Neural progenitor cell (in vitro differentiated cells): ENCODE data around the gene URAD. TPM values are rescaled to one million over a fixed set of nuclear protein-coding genes. Genes with fewer than 3 reads are reported as not detected.

Experiments used
- DNase-seq: peaks from one replicate; pipeline ENCODE4 v3.0.0-alpha.2; 2016; ENCODE audit warnings: low spot score
- H2AFZ ChIP-seq: fragments of 200-600 bp; sonication (generic); replicated peaks from 2 replicates; pipeline ENCODE4 v1.6.1; 2016; ENCODE audit warnings: antibody characterized with exemption
- H3F3A ChIP-seq: fragments of 200-600 bp; sonication (generic); 2 replicates; pipeline ENCODE4 v1.6.1; 2016; ENCODE audit warnings: antibody characterized with exemption, low read depth
- H3K27ac ChIP-seq: fragments of 200-600 bp; sonication (generic); 2 replicates; pipeline ENCODE4 v1.5.1; 2016; ENCODE audit warnings: mild to moderate bottlenecking
- H3K27me3 ChIP-seq: fragments of 200-600 bp; sonication (generic); 2 replicates; pipeline ENCODE4 v1.6.1; 2016; ENCODE audit warnings: mild to moderate bottlenecking, moderate library complexity
- H3K36me3 ChIP-seq: fragments of 200-600 bp; sonication (generic); 2 replicates; pipeline ENCODE4 v1.5.1; 2016
- H3K4me1 ChIP-seq: fragments of 200-600 bp; sonication (generic); 2 replicates; pipeline ENCODE4 v1.6.1; 2016; ENCODE audit warnings: mixed run types
- H3K4me2 ChIP-seq: fragments of 200-600 bp; sonication (generic); 2 replicates; pipeline ENCODE4 v1.6.1; 2016
- H3K4me3 ChIP-seq: fragments of 200-600 bp; sonication (generic); 2 replicates; pipeline ENCODE4 v1.5.1; 2016
- H3K79me2 ChIP-seq: fragments of 200-600 bp; sonication (generic); 2 replicates; pipeline ENCODE4 v1.6.1; 2016; ENCODE audit warnings: low read depth
- H3K9ac ChIP-seq: fragments of 200-600 bp; sonication (generic); 2 replicates; pipeline ENCODE4 v1.6.1; 2016
- H3K9me3 ChIP-seq: fragments of 200-600 bp; sonication (generic); 2 replicates; pipeline ENCODE4 v1.5.1; 2016; ENCODE audit warnings: low read depth
- H4K20me1 ChIP-seq: fragments of 200-600 bp; sonication (generic); 2 replicates; pipeline ENCODE4 v1.6.1; 2016; ENCODE audit warnings: low read depth
- H3K27ac Mint-ChIP-seq: 3 replicates; pipeline ENCODE4 v1.8.0; 2021; ENCODE audit warnings: mixed read lengths
- H3K27me3 Mint-ChIP-seq: 2 replicates; pipeline ENCODE4 v1.8.0; 2022; ENCODE audit warnings: low read depth, mild to moderate bottlenecking, inconsistent platforms, moderate library complexity, mixed read lengths; ENCODE audit not compliant: insufficient read depth
- H3K36me3 Mint-ChIP-seq: 3 replicates; pipeline ENCODE4 v1.8.0; 2021; ENCODE audit warnings: mixed read lengths
- H3K4me1 Mint-ChIP-seq: 3 replicates; pipeline ENCODE4 v1.8.0; 2021; ENCODE audit warnings: mixed read lengths
- H3K4me3 Mint-ChIP-seq: 3 replicates; pipeline ENCODE4 v1.8.0; 2021; ENCODE audit warnings: mild to moderate bottlenecking, moderate library complexity, mixed read lengths
- H3K9me3 Mint-ChIP-seq: 3 replicates; pipeline ENCODE4 v1.8.0; 2020; ENCODE audit warnings: mixed read lengths
- CTCF ChIP-seq: fragments of 200-600 bp; sonication (generic); IDR thresholded peaks from 2 replicates; pipeline ENCODE4 v1.5.1; 2017; ENCODE audit warnings: antibody characterized with exemption, mild to moderate bottlenecking
- EZH2 ChIP-seq: fragments of 200-600 bp; sonication (generic); IDR thresholded peaks from 2 replicates; pipeline ENCODE4 v1.6.1; 2017; ENCODE audit warnings: antibody characterized with exemption, mild to moderate bottlenecking, moderate library complexity
- EZH2phosphoT487 ChIP-seq: fragments of 200-600 bp; sonication (generic); IDR thresholded peaks from 2 replicates; pipeline ENCODE4 v1.6.1; 2017; ENCODE audit warnings: antibody characterized with exemption
- total RNA-seq: library from RNA; depleted of rRNA; stranded (reverse); fragments of >200 nt; gene quantifications from 2 replicates; pipeline ENCODE4 v1.2.3, GENCODE V29; 2015; ENCODE audit warnings: low replicate concordance

The URAD gene
- total RNA-seq, 1 donor from 2014 or later, result not detected

GRCh38 chr13:27985600-27985999 lies 2.9 kb downstream of the URAD start:
- no peaks in the 10 kb centered on the region for H3K4me1 ChIP-seq
- H3K27me3 ChIP-seq, result peaks cover 100% of the 10 kb centered on the region
- H2AFZ ChIP-seq, result no peak overlapping the region
- no peak overlapping the region for H3K9ac ChIP-seq
- no peak for DNase-seq
- Mint-ChIP-seq H3K4me3 (no peak overlapping the region), H3K36me3 (no peaks in the 10 kb centered on the region), H3K27ac (no peak overlapping the region), H3K27me3 (peaks cover 53% of the 10 kb centered on the region), H3K9me3 (no peaks in the 10 kb centered on the region), H3K4me1 (no peaks in the 10 kb centered on the region)
- TF ChIP-seq CTCF, result no peak
- TF ChIP-seq EZH2phosphoT487, result no peak
- TF ChIP-seq EZH2, result no peak
- H3K27ac ChIP-seq, result no peak overlapping the region
- no peak overlapping the region for H3K4me3 ChIP-seq
- no peaks in the 10 kb centered on the region for H3K9me3 ChIP-seq
- no peaks in the 10 kb centered on the region for H3F3A ChIP-seq
- peaks cover 34% of the 10 kb centered on the region for H4K20me1 ChIP-seq
- H3K79me2 ChIP-seq, result no peaks in the 10 kb centered on the region
- H3K4me2 ChIP-seq, result no peak overlapping the region
- H3K36me3 ChIP-seq, result no peaks in the 10 kb centered on the region

DNA sequence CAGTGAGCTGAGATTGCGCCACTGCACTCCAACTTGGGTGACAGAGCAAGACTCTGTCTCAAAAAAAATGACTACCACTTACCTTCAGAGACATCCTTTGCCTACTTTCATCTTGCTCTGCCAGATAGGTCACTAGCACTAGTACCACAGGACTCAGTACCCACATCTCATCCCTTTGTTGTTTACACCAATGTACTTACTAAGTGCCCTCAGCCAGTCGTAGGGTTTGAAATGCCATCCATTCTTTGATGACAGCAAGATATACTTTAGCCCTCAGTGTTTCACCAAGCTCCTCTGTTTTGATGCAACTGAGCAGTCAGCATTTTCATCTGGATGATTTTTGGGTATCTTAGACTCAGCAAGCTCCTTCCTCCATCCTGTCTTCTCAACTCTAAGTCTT lies 6.1 kb downstream of the URAD start:
- H2AFZ ChIP-seq, result no peak overlapping the region
- no peak overlapping the region for H3K9ac ChIP-seq
- no peaks in the 10 kb centered on the region for H3K9me3 ChIP-seq
- no peak overlapping the region for H3K4me3 ChIP-seq
- Mint-ChIP-seq H3K36me3 (no peaks in the 10 kb centered on the region), H3K4me3 (no peak overlapping the region), H3K27me3 (peaks cover 65% of the 10 kb centered on the region), H3K4me1 (peaks cover 2% of the 10 kb centered on the region), H3K9me3 (no peaks in the 10 kb centered on the region), H3K27ac (no peak overlapping the region)
- H4K20me1 ChIP-seq, result peaks cover 63% of the 10 kb centered on the region
- TF ChIP-seq EZH2phosphoT487 (no peak), EZH2 (no peak), CTCF (no peak)
- H3K4me1 ChIP-seq, result no peaks in the 10 kb centered on the region
- peaks cover 14% of the 10 kb centered on the region for H3F3A ChIP-seq
- no peak overlapping the region for H3K27ac ChIP-seq
- H3K27me3 ChIP-seq, result peaks cover 100% of the 10 kb centered on the region
- no peaks in the 10 kb centered on the region for H3K79me2 ChIP-seq
- no peak overlapping the region for H3K4me2 ChIP-seq
- no peaks in the 10 kb centered on the region for H3K36me3 ChIP-seq
- DNase-seq, result no peak

DNA sequence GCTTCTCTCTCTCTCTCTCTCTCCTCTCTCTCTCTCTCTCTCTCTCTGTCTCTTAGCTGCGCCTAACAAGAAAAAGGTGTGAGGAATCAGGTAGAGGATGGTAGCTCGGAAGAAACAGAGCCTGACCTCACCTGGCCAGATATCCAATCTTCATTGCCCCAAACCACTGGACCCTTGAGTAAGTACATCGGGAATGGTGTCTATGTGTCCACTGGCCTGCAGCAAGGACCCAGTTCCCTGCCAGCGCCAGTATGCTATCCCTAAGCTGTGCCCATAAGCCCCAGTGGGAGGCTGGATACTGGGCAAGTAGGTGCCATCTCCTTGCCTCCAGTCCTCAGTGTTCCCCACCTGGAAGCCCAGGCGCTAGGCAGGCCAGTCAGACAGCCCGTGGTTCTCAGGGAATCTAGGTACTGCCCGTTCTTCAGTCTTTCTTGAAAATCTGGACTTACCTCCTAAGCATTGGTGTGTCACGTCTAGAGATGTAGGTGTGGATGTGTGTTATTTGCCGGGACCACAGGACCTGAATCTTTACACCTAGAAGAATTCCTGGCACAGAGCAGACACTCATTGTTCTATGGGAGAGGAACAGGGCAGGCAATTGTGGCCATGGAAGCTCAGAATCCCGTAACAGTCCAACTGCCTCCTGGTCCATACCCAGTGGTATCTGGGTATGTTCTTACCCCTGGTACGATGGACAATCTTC lies 7.3 kb downstream of the URAD start:
- Mint-ChIP-seq H3K9me3 (no peaks in the 10 kb centered on the region), H3K4me3 (no peak overlapping the region), H3K27me3 (peaks cover 70% of the 10 kb centered on the region), H3K27ac (no peak overlapping the region), H3K36me3 (no peaks in the 10 kb centered on the region), H3K4me1 (peaks cover 2% of the 10 kb centered on the region)
- Histone ChIP-seq H3K27me3 (peaks cover 100% of the 10 kb centered on the region), H3F3A (peaks cover 26% of the 10 kb centered on the region), H3K36me3 (no peaks in the 10 kb centered on the region), H2AFZ (no peak overlapping the region), H3K9me3 (no peaks in the 10 kb centered on the region), H3K4me2 (no peak overlapping the region), H3K79me2 (no peaks in the 10 kb centered on the region), H3K27ac (no peak overlapping the region), H4K20me1 (peaks cover 75% of the 10 kb centered on the region), H3K4me1 (no peaks in the 10 kb centered on the region), H3K4me3 (no peak overlapping the region), H3K9ac (no peak overlapping the region)
- DNase-seq, result no peak
- TF ChIP-seq EZH2, result no peak

DNA sequence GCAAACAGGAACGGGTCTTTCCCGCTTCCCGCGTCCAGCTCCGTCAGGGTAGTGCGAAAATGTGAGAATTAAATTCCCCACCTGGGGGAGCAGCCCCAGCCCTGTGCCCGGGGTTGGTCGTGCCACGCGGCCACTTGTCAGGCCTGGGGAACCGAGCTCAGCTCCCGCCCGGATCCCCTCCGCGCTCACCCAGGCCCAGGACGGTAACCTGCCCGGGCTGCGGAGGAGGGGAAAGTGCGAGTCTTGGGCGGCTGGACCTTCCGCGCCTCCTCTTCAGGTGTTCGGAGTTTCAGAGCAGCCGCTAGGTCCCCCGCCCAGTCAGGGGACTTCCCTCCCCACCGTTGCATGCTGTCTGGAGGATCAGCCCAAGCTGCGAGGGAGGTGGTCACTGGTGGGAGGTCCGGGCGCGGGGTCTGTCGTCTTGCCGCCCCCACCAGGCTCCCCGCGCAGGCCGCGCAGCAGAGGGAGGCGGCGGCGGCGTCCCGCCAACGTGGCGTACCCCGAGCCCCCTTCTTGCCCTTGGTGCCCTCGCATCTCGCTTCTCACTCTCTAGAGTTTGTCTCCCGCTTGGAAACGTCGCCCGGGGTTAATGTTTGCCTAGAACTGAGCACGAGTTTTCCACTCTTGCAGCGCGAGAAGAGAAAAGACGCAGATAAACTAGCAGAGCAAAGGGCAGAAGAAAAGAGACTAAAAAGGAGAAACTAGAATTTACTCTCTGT lies 8.1 kb downstream of the URAD start:
- Mint-ChIP-seq H3K27ac (no peak overlapping the region), H3K36me3 (no peaks in the 10 kb centered on the region), H3K9me3 (no peaks in the 10 kb centered on the region), H3K4me1 (peaks cover 2% of the 10 kb centered on the region), H3K4me3 (no peak overlapping the region), H3K27me3 (peaks cover 76% of the 10 kb centered on the region)
- H3K4me2 ChIP-seq, result no peak overlapping the region
- TF ChIP-seq CTCF (no peak), EZH2 (peak; percentile 95), EZH2phosphoT487 (peak; percentile 95)
- no peak overlapping the region for H3K27ac ChIP-seq
- H3K9me3 ChIP-seq, result no peaks in the 10 kb centered on the region
- H3F3A ChIP-seq, result peaks cover 29% of the 10 kb centered on the region
- H3K36me3 ChIP-seq, result no peaks in the 10 kb centered on the region
- H3K79me2 ChIP-seq, result no peaks in the 10 kb centered on the region
- no peaks in the 10 kb centered on the region for H3K4me1 ChIP-seq
- no peak overlapping the region for H2AFZ ChIP-seq
- DNase-seq, result peak; percentile 35
- H3K9ac ChIP-seq, result no peak overlapping the region
- peaks cover 100% of the 10 kb centered on the region for H3K27me3 ChIP-seq
- peaks cover 83% of the 10 kb centered on the region for H4K20me1 ChIP-seq
- H3K4me3 ChIP-seq, result no peak overlapping the region
